Measurements from ENCODE around the gene POLRMT. TPM values are rescaled to one million over a fixed set of nuclear protein-coding genes. Genes with fewer than 3 reads are reported as not detected.

The POLRMT gene
- total RNA-seq, 1 donor from 2014 or later = 14.1 TPM

DNA sequence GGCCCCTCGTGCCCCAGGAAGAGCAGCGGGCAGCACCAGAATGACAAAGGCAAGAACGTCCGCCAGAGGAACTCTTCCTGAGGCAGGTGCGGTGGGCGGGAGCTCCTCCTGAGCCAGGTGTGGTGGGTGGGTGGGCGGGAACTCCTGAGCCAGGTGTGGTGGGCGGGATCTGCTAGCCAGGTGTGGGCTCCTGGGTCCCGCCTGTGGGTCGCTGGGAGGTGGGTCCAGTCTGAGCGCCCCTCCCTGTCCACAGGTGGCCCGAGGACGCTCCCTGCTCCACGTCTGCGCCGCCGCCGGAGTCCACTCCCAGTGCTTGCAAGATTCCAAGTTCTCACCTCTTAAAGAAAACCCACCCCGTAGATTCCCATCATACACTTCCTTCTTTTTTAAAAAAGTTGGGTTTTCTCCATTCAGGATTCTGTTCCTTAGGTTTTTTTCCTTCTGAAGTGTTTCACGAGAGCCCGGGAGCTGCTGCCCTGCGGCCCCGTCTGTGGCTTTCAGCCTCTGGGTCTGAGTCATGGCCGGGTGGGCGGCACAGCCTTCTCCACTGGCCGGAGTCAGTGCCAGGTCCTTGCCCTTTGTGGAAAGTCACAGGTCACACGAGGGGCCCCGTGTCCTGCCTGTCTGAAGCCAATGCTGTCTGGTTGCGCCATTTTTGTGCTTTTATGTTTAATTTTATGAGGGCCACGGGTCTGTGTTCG, 50.7 kb downstream of the POLRMT start:
- Histone ChIP-seq H3K27me3 (peaks cover 6% of the 10 kb centered on the region), H3K4me1 (no peaks in the 10 kb centered on the region), H3K36me3 (no peaks in the 10 kb centered on the region), H2AFZ (replicated peaks) (no peak overlapping the region), H4K20me1 (ENCODE audit: low read depth) (peaks cover 89% of the 10 kb centered on the region), H3K27ac (no peak overlapping the region), H3K79me2 (ENCODE audit: low read depth) (peaks cover 30% of the 10 kb centered on the region), H3F3A (ENCODE audit: low read depth) (peaks cover 27% of the 10 kb centered on the region), H3K4me3 (no peak overlapping the region), H3K9ac (no peak overlapping the region), H3K9me3 (ENCODE audit: low read depth) (no peaks in the 10 kb centered on the region), H3K4me2 (no peak overlapping the region)
- Mint-ChIP-seq H3K9me3 (peaks cover 2% of the 10 kb centered on the region), H3K4me3 (no peak overlapping the region), H3K36me3 (peaks cover 2% of the 10 kb centered on the region), H3K27me3 (ENCODE audit: insufficient read depth, low read depth) (peaks cover 7% of the 10 kb centered on the region), H3K27ac (no peak overlapping the region), H3K4me1 (peaks cover 7% of the 10 kb centered on the region)
- no peak for TF ChIP-seq EZH2 (IDR thresholded peaks at IDR 0.05)
- no peak for TF ChIP-seq EZH2phosphoT487 (IDR thresholded peaks at IDR 0.05)
- TF ChIP-seq, protein P1, sequence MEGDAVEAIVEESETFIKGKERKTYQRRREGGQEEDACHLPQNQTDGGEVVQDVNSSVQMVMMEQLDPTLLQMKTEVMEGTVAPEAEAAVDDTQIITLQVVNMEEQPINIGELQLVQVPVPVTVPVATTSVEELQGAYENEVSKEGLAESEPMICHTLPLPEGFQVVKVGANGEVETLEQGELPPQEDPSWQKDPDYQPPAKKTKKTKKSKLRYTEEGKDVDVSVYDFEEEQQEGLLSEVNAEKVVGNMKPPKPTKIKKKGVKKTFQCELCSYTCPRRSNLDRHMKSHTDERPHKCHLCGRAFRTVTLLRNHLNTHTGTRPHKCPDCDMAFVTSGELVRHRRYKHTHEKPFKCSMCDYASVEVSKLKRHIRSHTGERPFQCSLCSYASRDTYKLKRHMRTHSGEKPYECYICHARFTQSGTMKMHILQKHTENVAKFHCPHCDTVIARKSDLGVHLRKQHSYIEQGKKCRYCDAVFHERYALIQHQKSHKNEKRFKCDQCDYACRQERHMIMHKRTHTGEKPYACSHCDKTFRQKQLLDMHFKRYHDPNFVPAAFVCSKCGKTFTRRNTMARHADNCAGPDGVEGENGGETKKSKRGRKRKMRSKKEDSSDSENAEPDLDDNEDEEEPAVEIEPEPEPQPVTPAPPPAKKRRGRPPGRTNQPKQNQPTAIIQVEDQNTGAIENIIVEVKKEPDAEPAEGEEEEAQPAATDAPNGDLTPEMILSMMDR (IDR thresholded peaks at IDR 0.05) = no peak
- DNase-seq (ENCODE audit: low spot score) = no peak

DNA sequence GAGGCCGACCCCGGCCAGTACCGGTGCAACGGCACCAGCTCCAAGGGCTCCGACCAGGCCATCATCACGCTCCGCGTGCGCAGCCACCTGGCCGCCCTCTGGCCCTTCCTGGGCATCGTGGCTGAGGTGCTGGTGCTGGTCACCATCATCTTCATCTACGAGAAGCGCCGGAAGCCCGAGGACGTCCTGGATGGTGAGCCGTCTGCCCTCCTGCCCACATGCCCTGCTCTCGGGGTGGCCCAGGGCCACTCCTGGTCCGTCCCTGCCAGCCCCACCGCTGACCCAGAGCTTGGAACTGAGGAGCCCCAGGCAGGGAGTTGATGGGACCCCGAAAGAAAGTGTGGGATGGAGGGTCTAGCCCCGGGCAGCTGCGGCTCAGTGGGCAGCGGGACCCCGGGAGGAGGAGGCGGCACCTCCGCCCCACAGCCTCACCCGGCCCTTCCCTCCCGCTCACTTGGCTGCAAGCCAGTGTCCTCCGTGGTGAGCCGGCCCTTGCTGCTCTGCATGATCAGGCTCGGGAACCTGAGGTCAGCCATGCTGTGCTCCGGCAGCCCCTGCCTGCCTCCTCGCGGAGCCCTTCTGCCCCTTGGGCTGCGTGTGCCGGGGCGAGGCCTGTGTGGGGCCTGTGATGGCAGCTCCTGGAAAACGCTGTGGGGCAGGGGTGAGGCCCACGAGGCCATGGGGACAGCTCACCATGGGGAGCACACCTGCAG, 51.8 kb downstream of the POLRMT start:
- Histone ChIP-seq H3K4me3 (no peak overlapping the region), H3K27ac (no peak overlapping the region), H3K27me3 (no peaks in the 10 kb centered on the region), H3K79me2 (ENCODE audit: low read depth) (peaks cover 41% of the 10 kb centered on the region), H3K4me2 (no peak overlapping the region), H2AFZ (replicated peaks) (no peak overlapping the region), H3K4me1 (no peaks in the 10 kb centered on the region), H3K9me3 (ENCODE audit: low read depth) (no peaks in the 10 kb centered on the region), H3K9ac (no peak overlapping the region), H3K36me3 (no peaks in the 10 kb centered on the region), H4K20me1 (ENCODE audit: low read depth) (peaks cover 92% of the 10 kb centered on the region), H3F3A (ENCODE audit: low read depth) (peaks cover 27% of the 10 kb centered on the region)
- Mint-ChIP-seq H3K9me3 (peaks cover 2% of the 10 kb centered on the region), H3K27me3 (ENCODE audit: insufficient read depth, low read depth) (peaks cover 6% of the 10 kb centered on the region), H3K4me1 (peaks cover 11% of the 10 kb centered on the region), H3K27ac (no peak overlapping the region), H3K36me3 (peaks cover 2% of the 10 kb centered on the region), H3K4me3 (no peak overlapping the region)
- TF ChIP-seq EZH2 (IDR thresholded peaks at IDR 0.05) = no peak
- TF ChIP-seq, protein P1 (IDR thresholded peaks at IDR 0.05) = no peak
- TF ChIP-seq EZH2phosphoT487 (IDR thresholded peaks at IDR 0.05) = no peak
- DNase-seq (ENCODE audit: low spot score) = no peak

DNA sequence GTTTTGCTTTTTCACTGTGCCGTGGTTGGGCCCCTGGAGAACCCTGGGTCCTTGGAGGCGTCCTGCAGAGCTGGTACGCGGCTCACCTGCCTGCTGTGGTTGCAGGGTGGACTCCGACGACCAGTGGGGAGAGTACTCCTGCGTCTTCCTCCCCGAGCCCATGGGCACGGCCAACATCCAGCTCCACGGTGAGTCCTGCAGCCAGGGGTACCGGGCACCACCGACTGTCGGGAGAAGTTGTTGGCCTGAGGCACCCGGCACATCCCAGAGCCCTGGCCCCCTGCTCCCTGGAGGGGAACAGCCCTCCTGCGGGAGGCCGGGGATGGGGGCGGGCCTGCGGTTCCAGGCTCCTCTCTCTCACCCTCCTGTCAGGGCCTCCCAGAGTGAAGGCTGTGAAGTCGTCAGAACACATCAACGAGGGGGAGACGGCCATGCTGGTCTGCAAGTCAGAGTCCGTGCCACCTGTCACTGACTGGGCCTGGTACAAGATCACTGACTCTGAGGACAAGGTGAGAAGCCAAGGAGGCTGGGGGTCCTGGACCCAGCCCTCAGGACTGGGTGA, 53.0 kb downstream of the POLRMT start:
- Histone ChIP-seq H3K9ac (no peak overlapping the region), H3K27me3 (no peaks in the 10 kb centered on the region), H3K79me2 (ENCODE audit: low read depth) (peaks cover 53% of the 10 kb centered on the region), H3K36me3 (no peaks in the 10 kb centered on the region), H2AFZ (replicated peaks) (no peak overlapping the region), H3K4me2 (no peak overlapping the region), H3K4me3 (no peak overlapping the region), H3F3A (ENCODE audit: low read depth) (peaks cover 24% of the 10 kb centered on the region), H3K9me3 (ENCODE audit: low read depth) (no peaks in the 10 kb centered on the region), H3K27ac (no peak overlapping the region), H4K20me1 (ENCODE audit: low read depth) (peaks cover 97% of the 10 kb centered on the region), H3K4me1 (peaks cover 9% of the 10 kb centered on the region)
- Mint-ChIP-seq H3K4me1 (peaks cover 14% of the 10 kb centered on the region), H3K27ac (no peak overlapping the region), H3K4me3 (no peak overlapping the region), H3K27me3 (ENCODE audit: insufficient read depth, low read depth) (peaks cover 4% of the 10 kb centered on the region), H3K9me3 (peaks cover 2% of the 10 kb centered on the region), H3K36me3 (peaks cover 2% of the 10 kb centered on the region)
- DNase-seq (ENCODE audit: low spot score) = no peak
- TF ChIP-seq, protein P1 (IDR thresholded peaks at IDR 0.05) = no peak

All from neural progenitor cell (in vitro differentiated cells).